ENCODE measurements around the gene PSPH. TPM values are rescaled to one million over a fixed set of nuclear protein-coding genes. Genes with fewer than 3 reads are reported as not detected.

The PSPH gene
- total RNA-seq, 1 experiment from 2014 or later: 103 TPM

GRCh38 chr7:55970978-55971377 lies 80.3 kb downstream of the PSPH start:
- H3K4me3 ChIP-seq: no peak overlapping the region
- ChIA-PET POLR2A (ENCODE audit: unreplicated experiment) (no interaction called here), CTCF (interaction anchor here (1.4 kb wide), 1 partner anchor 104 kb away, joined by 3 read pairs; no protein-coding TSS in a partner anchor)
- H3F3A ChIP-seq (ENCODE audit: insufficient read depth, low read depth): peaks cover 16% of the 10 kb centered on the region
- no peaks in the 10 kb centered on the region for H3K36me3 ChIP-seq (ENCODE audit: low read depth)
- no peak overlapping the region for H3K4me2 ChIP-seq
- H3K79me2 ChIP-seq (ENCODE audit: low read depth): peaks cover 64% of the 10 kb centered on the region
- intact Hi-C loops (cut with micrococcal nuclease; ENCODE audit: unreplicated experiment): no loop called here
- H3K4me1 ChIP-seq (replicated peaks; ENCODE audit: insufficient read depth): no peaks in the 10 kb centered on the region
- no peaks in the 10 kb centered on the region for H3K9me2 ChIP-seq (ENCODE audit: insufficient read depth)
- DNase-seq: no peak
- TF ChIP-seq EZH2 (IDR thresholded peaks at IDR 0.05; ENCODE audit: low read depth): no peak
- no peaks in the 10 kb centered on the region for H3K9me3 ChIP-seq (ENCODE audit: insufficient read depth, low read depth)
- no peak overlapping the region for H2AFZ ChIP-seq
- H3K27ac ChIP-seq: no peak overlapping the region
- H3K27me3 ChIP-seq (ENCODE audit: insufficient read depth, low read depth): no peaks in the 10 kb centered on the region
- BruUV-seq (replicated peaks): no TSS peak
- peaks cover 23% of the 10 kb centered on the region for H4K20me1 ChIP-seq (ENCODE audit: insufficient read depth)

- Histone ChIP-seq H3K4me2 (no peak overlapping the region), H3F3A (ENCODE audit: insufficient read depth, low read depth) (peaks cover 20% of the 10 kb centered on the region), H3K4me3 (no peak overlapping the region), H4K20me1 (ENCODE audit: insufficient read depth) (peaks cover 21% of the 10 kb centered on the region), H3K27me3 (ENCODE audit: insufficient read depth, low read depth) (no peaks in the 10 kb centered on the region), H3K4me1 (replicated peaks; ENCODE audit: insufficient read depth) (peaks cover 4% of the 10 kb centered on the region; the same call in 1 of the 2 replicates), H3K36me3 (ENCODE audit: low read depth) (no peaks in the 10 kb centered on the region), H2AFZ (no peak overlapping the region), H3K9me2 (ENCODE audit: insufficient read depth) (no peaks in the 10 kb centered on the region), H3K27ac (no peak overlapping the region), H3K79me2 (ENCODE audit: low read depth) (peaks cover 68% of the 10 kb centered on the region), H3K9me3 (ENCODE audit: insufficient read depth, low read depth) (no peaks in the 10 kb centered on the region)
- BruUV-seq (replicated peaks): no TSS peak
- intact Hi-C loops (cut with micrococcal nuclease; ENCODE audit: unreplicated experiment): no loop called here
- no peak for TF ChIP-seq EZH2 (IDR thresholded peaks at IDR 0.05; ENCODE audit: low read depth)
- TF ChIP-seq CTCF (conservative IDR thresholded peaks at IDR 0.05): no peak
- ChIA-PET CTCF (interaction anchor here (1.4 kb wide), 1 partner anchor 104 kb away, joined by 3 read pairs; no protein-coding TSS in a partner anchor), POLR2A (ENCODE audit: unreplicated experiment) (no interaction called here)
- no peak for DNase-seq
These were observed 80.7 kb downstream of the PSPH start for GRCh38 chr7:55970561-55970960.

DNA sequence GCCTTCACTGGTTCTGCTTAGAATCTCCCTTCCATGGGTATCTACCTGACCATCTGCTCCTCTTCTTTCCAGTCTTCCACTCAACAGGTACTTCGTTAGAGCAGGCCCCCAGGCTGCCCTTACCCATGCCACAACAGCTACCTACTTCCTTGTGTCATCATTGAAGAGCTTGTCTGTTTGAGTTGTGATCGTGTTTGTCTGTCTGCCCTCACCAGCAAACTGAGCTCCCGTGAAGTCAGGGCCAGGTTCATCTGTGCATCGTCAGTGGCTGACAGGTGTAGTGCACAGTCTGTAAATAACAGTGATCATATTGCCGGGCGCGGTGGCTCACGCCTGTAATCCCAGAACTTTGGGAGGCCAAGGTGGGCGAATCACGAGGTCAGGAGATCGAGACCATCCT lies 81.9 kb downstream of the PSPH start:
- H3F3A ChIP-seq (ENCODE audit: insufficient read depth, low read depth): peaks cover 28% of the 10 kb centered on the region
- H3K9me2 ChIP-seq (ENCODE audit: insufficient read depth): no peaks in the 10 kb centered on the region
- no peak for DNase-seq
- H3K36me3 ChIP-seq (ENCODE audit: low read depth): no peaks in the 10 kb centered on the region
- peaks cover 71% of the 10 kb centered on the region for H3K79me2 ChIP-seq (ENCODE audit: low read depth)
- no peak overlapping the region for H3K27ac ChIP-seq
- ChIA-PET CTCF (no interaction called here), POLR2A (ENCODE audit: unreplicated experiment) (interaction anchor here (0.5 kb wide), 1 partner anchor 105 kb away, joined by 3 read pairs; no protein-coding TSS in a partner anchor)
- peaks cover 13% of the 10 kb centered on the region for H4K20me1 ChIP-seq (ENCODE audit: insufficient read depth)
- intact Hi-C loops (cut with micrococcal nuclease; ENCODE audit: unreplicated experiment): loop anchor here (10.0 kb wide), 1 partner anchor 535 kb away; no protein-coding TSS in a partner anchor
- H3K9me3 ChIP-seq (ENCODE audit: insufficient read depth, low read depth): no peaks in the 10 kb centered on the region
- H3K4me1 ChIP-seq (replicated peaks; ENCODE audit: insufficient read depth): peaks cover 9% of the 10 kb centered on the region; the same call in 1 of the 2 replicates
- no peak overlapping the region for H2AFZ ChIP-seq
- H3K4me3 ChIP-seq: no peak overlapping the region
- no TSS peak for BruUV-seq (replicated peaks)
- no peaks in the 10 kb centered on the region for H3K27me3 ChIP-seq (ENCODE audit: insufficient read depth, low read depth)
- H3K4me2 ChIP-seq: no peak overlapping the region
- TF ChIP-seq EZH2 (IDR thresholded peaks at IDR 0.05; ENCODE audit: low read depth): no peak
- no peak for TF ChIP-seq CTCF (conservative IDR thresholded peaks at IDR 0.05)
